ENCODE data around the gene PCYOX1L. TPM values are rescaled to one million over a fixed set of nuclear protein-coding genes. Genes with fewer than 3 reads are reported as not detected.

PCYOX1L gene
- total RNA-seq, 1 experiment from 2014 or later, result 29.9 TPM

DNA sequence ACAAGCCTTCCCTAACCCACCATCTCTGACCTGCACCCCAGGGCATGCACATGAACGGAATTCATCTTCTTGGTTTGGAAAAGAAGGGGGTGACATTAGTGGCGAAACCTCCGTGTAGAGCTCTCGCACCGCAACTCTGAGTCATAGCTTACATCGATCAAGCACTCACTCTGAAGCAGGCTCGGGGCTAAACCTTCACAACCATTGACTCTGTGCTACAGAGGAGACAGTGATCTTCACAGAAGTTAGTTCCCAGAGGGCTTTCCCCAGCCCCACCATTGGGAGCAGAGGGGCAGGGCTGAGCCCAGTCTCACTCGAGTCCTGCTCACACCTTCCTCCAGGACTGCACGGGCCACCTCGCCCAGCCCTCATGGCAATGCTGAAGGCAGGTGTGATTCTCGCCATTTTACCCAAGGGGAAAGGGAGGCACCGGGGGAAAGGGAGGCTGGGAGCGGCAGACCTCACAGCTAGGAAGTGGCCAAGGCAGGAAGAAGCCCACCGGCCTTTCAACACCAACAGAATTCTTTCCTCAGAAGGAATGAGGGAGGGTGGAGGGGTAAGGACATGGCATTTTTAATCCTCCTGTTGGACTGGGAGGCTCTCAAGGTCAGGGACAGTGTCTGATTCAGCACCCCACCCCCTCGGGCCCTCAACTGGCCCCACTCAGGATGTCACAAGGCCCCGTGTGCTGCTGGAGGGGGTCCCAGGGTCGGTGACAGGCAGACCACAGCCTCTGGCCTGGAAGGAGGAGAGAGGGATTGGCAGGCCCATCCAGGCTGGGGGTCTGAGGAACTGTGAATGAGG, 47.1 kb downstream of the PCYOX1L start:
- intact Hi-C loops (cut with micrococcal nuclease; ENCODE audit: unreplicated experiment), result no loop called here
- BruUV-seq (replicated peaks), result no TSS peak
- Mint-ChIP-seq H3K36me3 (ENCODE audit: insufficient read depth, unreplicated experiment) (no peaks in the 10 kb centered on the region), H3K27me3 (ENCODE audit: unreplicated experiment) (peaks cover 29% of the 10 kb centered on the region), H3K27ac (ENCODE audit: unreplicated experiment) (no peak overlapping the region), H3K4me1 (ENCODE audit: low read depth, unreplicated experiment) (peaks cover 14% of the 10 kb centered on the region), H3K4me3 (ENCODE audit: low read depth, unreplicated experiment) (peak overlapping the region; percentile 40), H3K9me3 (ENCODE audit: low read depth, unreplicated experiment) (no peaks in the 10 kb centered on the region)
- DNase-seq, result peak; percentile 50
- TF ChIP-seq, protein P1, sequence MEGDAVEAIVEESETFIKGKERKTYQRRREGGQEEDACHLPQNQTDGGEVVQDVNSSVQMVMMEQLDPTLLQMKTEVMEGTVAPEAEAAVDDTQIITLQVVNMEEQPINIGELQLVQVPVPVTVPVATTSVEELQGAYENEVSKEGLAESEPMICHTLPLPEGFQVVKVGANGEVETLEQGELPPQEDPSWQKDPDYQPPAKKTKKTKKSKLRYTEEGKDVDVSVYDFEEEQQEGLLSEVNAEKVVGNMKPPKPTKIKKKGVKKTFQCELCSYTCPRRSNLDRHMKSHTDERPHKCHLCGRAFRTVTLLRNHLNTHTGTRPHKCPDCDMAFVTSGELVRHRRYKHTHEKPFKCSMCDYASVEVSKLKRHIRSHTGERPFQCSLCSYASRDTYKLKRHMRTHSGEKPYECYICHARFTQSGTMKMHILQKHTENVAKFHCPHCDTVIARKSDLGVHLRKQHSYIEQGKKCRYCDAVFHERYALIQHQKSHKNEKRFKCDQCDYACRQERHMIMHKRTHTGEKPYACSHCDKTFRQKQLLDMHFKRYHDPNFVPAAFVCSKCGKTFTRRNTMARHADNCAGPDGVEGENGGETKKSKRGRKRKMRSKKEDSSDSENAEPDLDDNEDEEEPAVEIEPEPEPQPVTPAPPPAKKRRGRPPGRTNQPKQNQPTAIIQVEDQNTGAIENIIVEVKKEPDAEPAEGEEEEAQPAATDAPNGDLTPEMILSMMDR (IDR thresholded peaks at IDR 0.05; ENCODE audit: unreplicated experiment), result no peak
- CTCF ChIA-PET, result interaction anchor here (1.0 to 1.1 kb wide), 3 partner anchors 8 to 140 kb away, joined by 3 to 5 read pairs (median 3); no protein-coding TSS in a partner anchor

DNA sequence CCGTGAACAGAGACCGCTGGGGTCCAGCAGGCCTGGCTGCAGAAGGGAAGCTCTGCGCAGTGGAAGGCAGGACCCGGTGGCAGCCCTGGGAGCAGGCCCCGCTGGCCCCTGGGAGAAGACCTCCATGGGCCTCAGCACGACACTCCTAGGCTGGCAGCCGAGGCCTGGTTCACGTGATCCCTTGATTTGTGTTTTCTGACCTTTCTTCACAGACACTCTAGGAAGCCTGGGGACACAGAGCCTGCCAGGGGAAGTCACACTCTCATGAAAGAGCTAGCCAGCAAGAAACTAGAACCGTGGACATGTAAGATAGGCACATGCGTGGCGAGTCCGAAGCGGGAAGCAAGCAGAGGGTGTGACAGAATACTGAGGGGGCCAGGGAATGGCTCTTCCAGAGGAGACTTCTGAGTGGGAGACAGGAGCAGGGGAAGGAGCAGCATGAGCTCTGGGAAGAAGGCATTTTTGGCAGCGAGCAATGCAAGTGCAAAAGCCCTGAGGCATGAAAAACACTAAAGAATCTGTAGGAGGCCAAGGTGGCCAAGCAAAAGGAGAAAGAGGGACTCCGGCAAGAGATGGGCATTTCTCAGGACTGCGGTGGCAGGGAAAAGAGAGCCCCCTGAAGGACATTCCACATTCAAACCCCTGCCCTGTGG, 47.8 kb downstream of the PCYOX1L start:
- no peaks in the 10 kb centered on the region for H3K9me3 Mint-ChIP-seq (ENCODE audit: low read depth, unreplicated experiment)
- H3K27ac Mint-ChIP-seq (ENCODE audit: unreplicated experiment), result no peak overlapping the region
- no peak overlapping the region for H3K4me3 Mint-ChIP-seq (ENCODE audit: low read depth, unreplicated experiment)
- CTCF ChIA-PET, result interaction anchor here (0.6 kb wide), 2 partner anchors 14 to 64 kb away, joined by 3 to 5 read pairs; no protein-coding TSS in a partner anchor
- H3K36me3 Mint-ChIP-seq (ENCODE audit: insufficient read depth, unreplicated experiment), result no peaks in the 10 kb centered on the region
- TF ChIP-seq, protein P1 (IDR thresholded peaks at IDR 0.05; ENCODE audit: unreplicated experiment), result no peak
- H3K4me1 Mint-ChIP-seq (ENCODE audit: low read depth, unreplicated experiment), result peaks cover 14% of the 10 kb centered on the region
- H3K27me3 Mint-ChIP-seq (ENCODE audit: unreplicated experiment), result peaks cover 29% of the 10 kb centered on the region
- BruUV-seq (replicated peaks), result no TSS peak
- intact Hi-C loops (cut with micrococcal nuclease; ENCODE audit: unreplicated experiment), result no loop called here
- DNase-seq, result no peak

DNA sequence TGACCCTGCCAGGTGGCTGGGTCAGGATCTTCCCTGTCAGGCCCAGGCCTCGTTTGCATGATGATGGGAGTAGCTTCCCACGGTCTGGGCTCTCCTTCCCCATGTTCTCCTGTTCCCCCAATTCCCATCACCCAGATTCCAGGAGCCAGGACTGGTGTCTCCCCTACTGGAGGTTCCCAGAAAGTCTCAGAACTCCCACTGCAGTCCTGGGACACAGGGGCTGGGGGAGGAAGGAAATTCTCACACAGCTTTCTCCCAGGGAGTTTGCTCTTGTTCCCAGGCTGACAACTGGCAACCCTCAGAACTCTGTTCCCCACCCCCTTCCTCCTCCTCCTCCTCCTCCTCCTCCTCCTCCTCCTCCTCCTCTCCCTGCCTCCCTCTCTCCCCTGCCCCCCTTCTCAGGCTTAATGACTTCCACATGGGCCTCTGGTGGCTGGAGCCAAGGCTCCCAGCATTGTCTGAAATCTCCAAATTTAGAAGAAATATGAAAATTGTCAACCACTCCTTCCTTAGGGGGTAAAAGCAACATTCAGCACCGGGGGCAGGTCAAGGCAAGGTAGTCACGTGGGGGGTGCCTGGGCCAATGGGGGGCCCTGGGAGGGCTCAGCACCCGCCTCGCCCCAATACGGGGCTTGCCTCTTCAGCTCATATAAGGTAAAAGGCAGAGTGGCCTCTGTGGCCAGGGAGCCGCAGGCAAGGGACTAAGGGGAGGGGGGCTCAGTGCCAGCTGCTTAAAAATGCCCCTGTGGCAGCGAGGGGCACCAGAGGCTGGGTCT, 48.5 kb downstream of the PCYOX1L start:
- H3K4me3 Mint-ChIP-seq (ENCODE audit: low read depth, unreplicated experiment), result no peak overlapping the region
- CTCF ChIA-PET, result interaction anchor here (0.6 kb wide), 2 partner anchors 13 to 64 kb away, joined by 3 to 5 read pairs; no protein-coding TSS in a partner anchor
- DNase-seq, result no peak
- intact Hi-C loops (cut with micrococcal nuclease; ENCODE audit: unreplicated experiment), result no loop called here
- H3K27ac Mint-ChIP-seq (ENCODE audit: unreplicated experiment), result no peak overlapping the region
- TF ChIP-seq, protein P1 (IDR thresholded peaks at IDR 0.05; ENCODE audit: unreplicated experiment), result no peak
- peaks cover 29% of the 10 kb centered on the region for H3K27me3 Mint-ChIP-seq (ENCODE audit: unreplicated experiment)
- peaks cover 14% of the 10 kb centered on the region for H3K4me1 Mint-ChIP-seq (ENCODE audit: low read depth, unreplicated experiment)
- no TSS peak for BruUV-seq (replicated peaks)
- H3K9me3 Mint-ChIP-seq (ENCODE audit: low read depth, unreplicated experiment), result no peaks in the 10 kb centered on the region
- H3K36me3 Mint-ChIP-seq (ENCODE audit: insufficient read depth, unreplicated experiment), result no peaks in the 10 kb centered on the region

DNA sequence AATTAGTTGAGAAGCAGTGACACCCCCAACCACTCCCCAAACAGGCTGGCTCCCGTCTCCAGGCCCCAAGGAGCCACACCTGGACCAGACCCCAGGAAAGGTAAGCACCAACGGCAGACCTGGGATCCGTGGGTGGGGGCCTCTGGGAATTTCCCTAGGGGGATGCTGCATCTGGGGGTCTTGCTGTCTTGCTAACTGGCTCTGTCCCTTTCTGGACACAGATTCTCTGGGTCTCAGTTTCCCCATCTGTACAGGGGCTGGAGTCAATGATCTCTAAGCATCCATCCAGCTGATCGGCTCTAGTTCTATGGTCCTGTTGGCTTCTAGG, 49.1 kb downstream of the PCYOX1L start:
- Mint-ChIP-seq H3K36me3 (ENCODE audit: insufficient read depth, unreplicated experiment) (no peaks in the 10 kb centered on the region), H3K27me3 (ENCODE audit: unreplicated experiment) (peaks cover 29% of the 10 kb centered on the region), H3K4me3 (ENCODE audit: low read depth, unreplicated experiment) (no peak overlapping the region), H3K9me3 (ENCODE audit: low read depth, unreplicated experiment) (no peaks in the 10 kb centered on the region), H3K4me1 (ENCODE audit: low read depth, unreplicated experiment) (peaks cover 14% of the 10 kb centered on the region), H3K27ac (ENCODE audit: unreplicated experiment) (no peak overlapping the region)
- TF ChIP-seq, protein P1 (IDR thresholded peaks at IDR 0.05; ENCODE audit: unreplicated experiment), result no peak
- BruUV-seq (replicated peaks), result no TSS peak
- intact Hi-C loops (cut with micrococcal nuclease; ENCODE audit: unreplicated experiment), result no loop called here
- no peak for DNase-seq
- CTCF ChIA-PET, result no interaction called here

All from Calu3 (cell line).